HEK293T (cell line): Measurements from ENCODE around the gene MED10.

Source experiments
- CTCF ChIA-PET: fragments of 350-600 bp; formaldehyde crosslinking; extraction: SDS; loops from one replicate; lab custom pipeline; 2021; ENCODE audit warnings: antibody characterized with exemption, inconsistent platforms; lab: Yijun Ruan, JAX
- POLR2A ChIA-PET: fragments of 350-600 bp; formaldehyde crosslinking; extraction: SDS; loops from one replicate; lab custom pipeline; 2020; ENCODE audit warnings: antibody characterized with exemption, inconsistent platforms; lab: Yijun Ruan, JAX
- DNase-seq: peaks from one replicate; pipeline ENCODE4 v3.0.0; 2012; ENCODE audit warnings: mixed read lengths; ENCODE audit errors: extremely low spot score
- ARNT ChIP-seq: fragments of 450-650 bp; IDR thresholded peaks from 2 replicates; pipeline ENCODE4 v1.6.1; 2017; ENCODE audit warnings: mild to moderate bottlenecking
- BHLHE40 ChIP-seq: fragments of 450-650 bp; IDR thresholded peaks from 2 replicates; pipeline ENCODE4 v1.6.1; 2016; ENCODE audit warnings: mild to moderate bottlenecking, moderate library complexity, borderline replicate concordance
- CTBP1 ChIP-seq: fragments of 450-650 bp; IDR thresholded peaks from 2 replicates; pipeline ENCODE4 v1.6.1; 2016; ENCODE audit warnings: borderline replicate concordance
- ELF4 ChIP-seq: fragments of 450-650 bp; IDR thresholded peaks from 2 replicates; pipeline ENCODE4 v1.6.1; 2017; ENCODE audit warnings: antibody characterized with exemption
- FOXA1 ChIP-seq: fragments of 450-650 bp; IDR thresholded peaks from 2 replicates; pipeline ENCODE4 v1.6.1; 2016; ENCODE audit warnings: mild to moderate bottlenecking
- FOXK2 ChIP-seq: fragments of 450-650 bp; IDR thresholded peaks from 2 replicates; pipeline ENCODE4 v1.6.1; 2016; ENCODE audit warnings: mild to moderate bottlenecking
- FOXM1 ChIP-seq: fragments of 450-650 bp; IDR thresholded peaks from 2 replicates; pipeline ENCODE4 v1.6.1; 2017; ENCODE audit warnings: mild to moderate bottlenecking, borderline replicate concordance
- HDGF ChIP-seq: fragments of 450-650 bp; IDR thresholded peaks from 2 replicates; pipeline ENCODE4 v1.6.1; 2017; ENCODE audit warnings: antibody characterized with exemption, borderline replicate concordance
- L3MBTL2 ChIP-seq: fragments of 450-650 bp; conservative IDR thresholded peaks from 2 replicates; pipeline ENCODE4 v1.6.1; 2016; ENCODE audit warnings: mild to moderate bottlenecking
- LEF1 ChIP-seq: fragments of 450-650 bp; IDR thresholded peaks from 2 replicates; pipeline ENCODE4 v1.6.1; 2017; ENCODE audit warnings: mild to moderate bottlenecking, borderline replicate concordance
- NFRKB ChIP-seq: fragments of 450-650 bp; IDR thresholded peaks from 2 replicates; pipeline ENCODE4 v1.6.1; 2016; ENCODE audit warnings: mild to moderate bottlenecking, moderate library complexity
- PKNOX1 ChIP-seq: fragments of 450-650 bp; IDR thresholded peaks from 2 replicates; pipeline ENCODE4 v1.6.1; 2016
- SP1 ChIP-seq: fragments of 450-650 bp; IDR thresholded peaks from 2 replicates; pipeline ENCODE4 v1.6.1; 2017
- SUZ12 ChIP-seq: fragments of 450-650 bp; IDR thresholded peaks from 2 replicates; pipeline ENCODE4 v1.6.1; 2016; ENCODE audit warnings: mild to moderate bottlenecking
- TARDBP ChIP-seq: fragments of 450-650 bp; IDR thresholded peaks from 2 replicates; pipeline ENCODE4 v1.6.1; 2016
- ZNF384 ChIP-seq: fragments of 450-650 bp; IDR thresholded peaks from 2 replicates; pipeline ENCODE4 v1.6.1; 2016

Gene MED10

DNA sequence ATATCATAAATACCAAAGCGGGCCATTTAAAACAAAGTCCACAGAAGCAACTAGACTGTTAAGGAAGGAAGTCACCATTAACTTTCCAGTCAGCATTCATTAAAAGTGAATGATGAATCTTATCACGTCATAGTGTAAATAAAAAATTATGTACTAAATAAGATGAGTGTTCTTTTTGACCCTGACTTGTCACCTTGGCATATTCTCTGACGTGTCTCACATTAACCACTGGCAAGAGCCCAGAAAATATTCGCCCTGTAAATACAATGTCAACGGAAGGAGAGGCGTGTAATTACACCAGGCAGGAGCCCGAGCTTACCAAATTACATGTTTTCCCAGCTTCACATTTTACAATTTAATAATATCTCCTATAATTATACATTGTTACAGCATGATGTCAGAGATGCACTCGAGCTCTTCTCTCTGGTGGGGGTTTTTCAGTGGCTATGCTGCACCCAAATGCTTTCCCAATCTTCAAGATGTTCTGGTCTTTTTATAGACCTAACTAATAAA lies 41.0 kb upstream of the MED10 start:
- no peak for DNase-seq
- POLR2A ChIA-PET: no interaction called here
- CTCF ChIA-PET: interaction anchor here (1.6 kb wide), 1 partner anchor 11 kb away, joined by 3 read pairs; no protein-coding TSS in a partner anchor
- TF ChIP-seq PKNOX1: 0 out of 2 replicates have a peak, but pooled peaks have one; percentile 2
- no peak for TF ChIP-seq FOXM1

GRCh38 chr5:6418679-6419276 lies 40.4 kb upstream of the MED10 start:
- no peak for DNase-seq
- CTCF ChIA-PET: interaction anchor here (1.6 kb wide), 1 partner anchor 10 kb away, joined by 3 read pairs; no protein-coding TSS in a partner anchor
- POLR2A ChIA-PET: no interaction called here
- TF ChIP-seq NFRKB (no peak), SP1 (no peak), FOXK2 (no peak), FOXA1 (no peak), L3MBTL2 (no peak)

- DNase-seq: no peak
- TF ChIP-seq SUZ12 (no peak), BHLHE40 (no peak), ZNF384 (no peak), ELF4 (no peak), FOXM1 (no peak), ARNT (no peak), SP1 (no peak), NFRKB (no peak), FOXK2 (no peak), FOXA1 (no peak)
- CTCF ChIA-PET: no interaction called here
- POLR2A ChIA-PET: no interaction called here
Observed at GRCh38 chr5:6417657-6418056, 39.3 kb upstream of the MED10 start.

GRCh38 chr5:6412811-6413210 lies 34.5 kb upstream of the MED10 start:
- ChIA-PET CTCF (no interaction called here), POLR2A (no interaction called here)
- DNase-seq: no peak
- TF ChIP-seq L3MBTL2 (no peak), PKNOX1 (no peak), BHLHE40 (no peak), FOXA1 (no peak), FOXK2 (no peak), ELF4 (no peak), SP1 (no peak), FOXM1 (no peak), ARNT (no peak), HDGF (no peak), ZNF384 (no peak)

DNA sequence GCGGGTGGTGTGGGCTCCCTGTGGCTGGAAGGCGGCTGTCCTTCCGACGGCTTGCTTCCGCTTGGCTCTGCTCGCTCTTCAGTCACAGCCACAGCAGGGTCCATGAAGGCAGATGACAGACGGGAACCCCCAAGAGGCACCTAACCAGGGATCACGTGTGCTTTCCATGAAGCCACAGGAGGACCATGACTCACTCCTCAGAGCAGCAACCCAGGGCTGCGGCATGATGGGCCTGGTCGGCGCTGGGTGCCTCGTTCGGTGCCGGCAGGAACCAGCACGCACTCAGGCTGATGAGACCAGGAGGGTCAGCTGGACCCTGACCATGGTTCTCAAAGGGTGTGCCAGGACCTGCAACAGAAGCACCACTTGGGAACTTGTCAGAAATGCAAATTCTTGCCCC lies 32.8 kb upstream of the MED10 start:
- no peak for DNase-seq
- CTCF ChIA-PET: no interaction called here
- POLR2A ChIA-PET: no interaction called here
- TF ChIP-seq ZNF384: no peak
- TF ChIP-seq TARDBP: no peak
- no peak for TF ChIP-seq L3MBTL2
- no peak for TF ChIP-seq SUZ12
- no peak for TF ChIP-seq SP1
- no peak for TF ChIP-seq PKNOX1
- TF ChIP-seq ARNT: no peak
- no peak for TF ChIP-seq FOXK2
- no peak for TF ChIP-seq FOXA1
- TF ChIP-seq LEF1: no peak

- POLR2A ChIA-PET: no interaction called here
- CTCF ChIA-PET: no interaction called here
- DNase-seq: no peak
- TF ChIP-seq FOXK2 (no peak), TARDBP (no peak)
Observed at GRCh38 chr5:6410421-6410820, 32.1 kb upstream of the MED10 start.

DNA sequence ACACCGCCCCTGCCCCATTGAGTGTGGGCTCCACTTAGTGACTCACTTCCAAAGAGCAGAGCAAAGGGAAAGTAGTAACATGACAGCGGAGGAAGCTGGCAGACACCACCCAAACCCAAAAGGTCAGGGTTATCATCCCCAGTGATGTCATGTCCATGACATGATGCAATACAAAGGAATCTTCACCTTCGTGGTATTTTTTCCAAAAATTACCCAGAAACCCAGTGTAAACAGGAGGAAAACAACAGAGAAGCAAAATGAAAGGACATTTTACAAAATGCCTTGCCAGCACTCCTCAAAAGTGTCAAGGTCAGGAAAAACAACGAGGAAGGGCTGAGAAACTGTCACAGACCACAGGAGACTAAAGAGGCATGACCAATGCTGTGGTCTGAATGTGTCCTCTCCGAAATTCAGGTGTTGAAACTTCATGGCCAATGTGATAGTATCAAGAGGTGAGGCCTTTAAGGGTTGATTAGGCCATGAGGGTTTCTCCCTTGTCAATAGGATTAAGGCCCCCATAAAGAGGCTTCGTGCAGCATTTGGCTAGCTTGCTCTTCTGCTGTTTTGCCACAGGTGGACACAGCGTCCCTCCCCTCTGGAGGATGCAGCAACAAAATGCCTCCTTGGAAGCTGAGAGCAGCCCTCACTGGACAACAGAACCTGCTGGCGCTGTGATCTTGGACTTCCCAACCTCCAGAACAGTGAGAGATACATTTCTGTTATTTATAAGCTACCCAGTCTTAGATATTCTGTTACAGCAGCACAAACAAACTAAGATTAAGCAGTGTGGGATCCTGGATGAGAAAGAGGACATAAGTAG lies 30.5 kb upstream of the MED10 start:
- DNase-seq: no peak
- ChIA-PET CTCF (interaction anchor here (0.9 kb wide), 1 partner anchor 10 kb away, joined by 3 read pairs; no protein-coding TSS in a partner anchor), POLR2A (no interaction called here)
- TF ChIP-seq SP1 (no peak), FOXM1 (no peak), ZNF384 (no peak), ELF4 (no peak), PKNOX1 (no peak), FOXK2 (no peak), CTBP1 (no peak), FOXA1 (no peak), BHLHE40 (no peak), LEF1 (no peak), L3MBTL2 (no peak), NFRKB (no peak), HDGF (no peak)
